GM15510 (cell line): ENCODE results near the gene NAT8L.

ENCODE experiments used
- POLR2A ChIP-seq: IDR thresholded peaks from 3 replicates; pipeline ENCODE4 v1.6.1; 2011; ENCODE audit warnings: borderline replicate concordance; ENCODE audit not compliant: insufficient read length; ENCODE audit errors: extremely low read depth

NAT8L gene

DNA sequence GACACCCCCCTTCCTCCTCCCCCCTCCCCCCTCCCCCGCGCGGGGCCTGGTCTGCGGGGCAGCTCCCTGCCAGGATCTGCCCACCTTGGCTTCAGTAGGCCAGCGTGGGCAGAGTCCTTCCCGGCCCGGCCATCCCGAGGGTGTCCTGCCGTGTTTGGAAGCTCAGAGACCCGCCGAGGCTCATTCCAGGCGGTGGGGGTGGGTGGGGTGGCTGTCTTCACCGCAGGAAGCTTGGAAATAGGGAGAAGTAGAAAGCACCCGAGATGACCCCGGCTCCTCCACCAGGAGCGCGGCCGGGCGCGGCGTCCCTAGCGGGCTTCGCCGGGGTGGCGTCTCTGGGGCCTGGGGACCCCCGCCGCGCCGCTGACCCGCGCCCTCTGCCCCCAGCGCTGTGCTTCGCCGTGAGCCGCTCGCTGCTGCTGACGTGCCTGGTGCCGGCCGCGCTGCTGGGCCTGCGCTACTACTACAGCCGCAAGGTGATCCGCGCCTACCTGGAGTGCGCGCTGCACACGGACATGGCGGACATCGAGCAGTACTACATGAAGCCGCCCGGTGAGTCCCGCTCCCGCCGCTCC lies 1.6 kb downstream of the NAT8L start:
- no peak for TF ChIP-seq POLR2A

- no peak for TF ChIP-seq POLR2A
Observed at GRCh38 chr4:2061186-2062131, 2.3 kb downstream of the NAT8L start.

DNA sequence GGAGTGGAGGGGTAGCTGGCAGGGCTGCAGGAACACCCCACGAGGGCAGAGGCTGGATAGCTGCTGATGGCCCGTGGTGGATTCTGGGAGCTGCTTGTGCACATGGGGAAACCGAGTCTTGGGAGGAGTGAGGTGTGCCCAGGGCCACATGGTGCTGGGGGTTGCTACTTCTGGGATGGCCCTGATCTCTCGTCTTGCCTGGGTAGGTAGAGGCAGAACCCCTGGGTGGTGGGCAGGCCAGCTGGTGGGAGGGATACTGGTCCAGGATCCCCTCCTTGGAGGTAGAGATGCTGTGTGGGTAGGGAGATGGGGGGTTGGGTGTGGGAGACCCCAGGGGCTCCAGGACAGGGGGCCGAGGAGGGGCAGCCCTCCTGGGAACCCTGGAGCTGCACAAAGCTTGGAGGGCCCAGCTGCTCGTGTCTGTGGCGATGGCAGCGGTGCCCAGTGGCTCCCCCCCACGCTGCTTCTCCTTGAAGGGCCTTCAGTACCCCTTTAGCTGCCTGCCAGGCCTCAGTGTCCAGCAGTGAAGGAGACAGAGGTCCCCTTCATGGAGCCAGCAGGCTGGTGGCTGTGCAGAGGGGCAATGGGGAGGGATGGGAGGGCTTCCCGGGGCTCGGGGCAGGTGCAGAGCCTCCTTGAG lies 3.2 kb downstream of the NAT8L start:
- no peak for TF ChIP-seq POLR2A

- no peak for TF ChIP-seq POLR2A
Observed at GRCh38 chr4:2062808-2063524, 3.8 kb downstream of the NAT8L start.

DNA sequence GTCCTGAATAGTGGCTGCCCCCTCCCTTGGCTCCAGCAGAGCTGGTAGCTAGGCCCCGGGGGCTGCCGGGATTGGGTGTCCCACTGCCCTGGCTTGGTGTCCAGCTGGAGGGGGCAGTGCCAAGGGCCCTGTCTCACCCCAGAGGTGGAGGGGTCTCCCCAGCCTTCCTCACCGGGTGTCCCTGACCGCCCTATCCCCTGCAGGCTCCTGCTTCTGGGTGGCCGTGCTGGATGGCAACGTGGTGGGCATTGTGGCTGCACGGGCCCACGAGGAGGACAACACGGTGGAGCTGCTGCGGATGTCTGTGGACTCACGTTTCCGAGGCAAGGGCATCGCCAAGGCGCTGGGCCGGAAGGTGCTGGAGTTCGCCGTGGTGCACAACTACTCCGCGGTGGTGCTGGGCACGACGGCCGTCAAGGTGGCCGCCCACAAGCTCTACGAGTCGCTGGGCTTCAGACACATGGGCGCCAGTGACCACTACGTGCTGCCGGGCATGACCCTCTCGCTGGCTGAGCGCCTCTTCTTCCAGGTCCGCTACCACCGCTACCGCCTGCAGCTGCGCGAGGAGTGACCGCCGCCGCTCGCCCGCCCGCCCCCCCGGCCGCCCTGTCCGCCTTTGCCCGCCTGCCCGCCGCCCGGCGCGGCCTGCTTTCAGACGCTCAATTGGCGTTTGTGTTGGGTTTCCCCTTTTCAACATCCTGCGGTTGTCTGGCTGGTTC lies 4.6 kb downstream of the NAT8L start:
- no peak for TF ChIP-seq POLR2A

GRCh38 chr4:2064276-2064991 lies 5.3 kb downstream of the NAT8L start:
- no peak for TF ChIP-seq POLR2A

DNA sequence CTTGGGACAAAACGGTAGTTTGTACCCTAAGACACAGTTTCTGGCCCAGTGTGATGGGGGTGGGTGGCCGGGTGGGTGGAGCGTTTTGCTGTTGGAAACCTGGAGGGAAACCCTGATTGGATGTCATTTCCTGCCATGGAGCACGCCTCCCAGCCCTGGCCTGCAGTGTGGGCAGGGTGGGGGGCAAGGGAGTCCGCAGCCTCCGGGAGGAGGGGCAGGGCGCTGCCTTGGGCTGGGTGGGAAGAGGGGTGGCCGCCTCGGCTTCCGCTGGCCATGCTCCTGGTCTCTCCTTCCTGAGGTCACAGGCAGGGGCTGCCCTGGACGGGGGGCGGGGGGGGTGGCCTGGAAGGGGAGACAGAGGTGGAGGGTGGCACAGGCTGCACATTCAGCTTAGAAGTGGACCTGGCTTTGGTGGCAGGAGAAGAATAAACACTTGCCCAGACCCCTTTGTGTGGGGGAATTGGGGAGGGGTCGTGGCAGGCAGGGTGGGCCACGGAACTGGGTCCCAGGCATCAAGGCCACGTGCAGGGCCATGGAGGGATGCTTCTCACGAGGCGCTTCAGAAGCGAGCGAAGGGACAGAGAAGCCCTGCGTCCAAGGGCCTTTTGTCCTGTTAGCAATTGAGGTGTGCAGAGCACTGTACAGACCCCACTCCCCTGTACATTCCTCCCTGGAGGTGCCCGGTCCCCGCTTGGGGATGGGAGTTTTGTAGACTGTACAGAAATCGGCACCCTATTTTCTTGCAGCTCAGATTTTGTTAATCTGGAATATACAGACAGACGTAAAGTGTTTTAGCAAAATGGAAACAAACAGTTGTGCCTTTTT lies 6.2 kb downstream of the NAT8L start:
- no peak for TF ChIP-seq POLR2A

- TF ChIP-seq POLR2A = no peak
Observed at GRCh38 chr4:2066011-2066551, 7.0 kb downstream of the NAT8L start.

DNA sequence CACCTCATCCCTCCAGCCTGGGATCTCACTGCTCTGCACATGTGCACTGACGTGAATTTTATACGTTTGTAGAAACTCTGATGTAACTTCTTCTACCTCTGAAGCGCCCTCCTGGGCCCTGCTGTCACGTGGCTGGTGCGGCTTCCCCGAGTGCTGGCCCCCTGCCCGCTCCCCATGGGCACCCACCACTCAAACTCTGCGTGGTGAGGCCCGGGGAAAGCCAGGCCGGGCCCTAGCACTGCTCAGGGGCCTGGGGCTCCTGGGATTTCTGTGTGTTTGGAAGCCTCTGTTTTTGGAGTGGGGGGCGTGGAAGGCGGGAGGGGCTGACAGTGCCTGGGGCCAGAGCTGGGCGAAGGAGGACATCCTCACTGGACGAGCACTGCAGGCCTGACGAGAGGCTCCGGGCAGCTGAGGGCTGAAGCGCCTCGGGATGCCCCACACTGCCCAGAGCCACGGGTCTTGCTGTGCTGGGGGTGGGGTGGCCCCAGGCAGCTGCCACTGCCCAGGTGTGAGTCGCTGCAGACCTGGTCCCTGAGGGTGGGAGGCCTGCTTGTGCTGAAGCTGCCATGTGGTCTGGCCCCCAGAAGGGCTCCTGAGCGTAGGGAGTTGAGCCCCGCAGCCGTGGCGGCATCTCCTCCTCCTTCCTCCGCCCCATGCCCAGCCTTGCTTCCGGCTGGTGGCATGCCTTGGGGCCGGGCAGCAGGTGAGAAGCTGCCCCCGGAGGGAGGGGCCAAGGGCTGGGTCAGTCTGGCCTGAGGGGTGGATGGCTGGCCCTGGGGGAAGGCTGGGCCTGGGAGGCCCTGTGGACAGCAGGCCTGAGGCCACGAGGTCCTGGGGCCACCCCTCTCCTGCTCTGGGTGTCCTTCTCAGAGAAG lies 7.7 kb downstream of the NAT8L start:
- no peak for TF ChIP-seq POLR2A

GRCh38 chr4:2067446-2068197 lies 8.5 kb downstream of the NAT8L start:
- TF ChIP-seq POLR2A = no peak

- no peak for TF ChIP-seq POLR2A
Observed at GRCh38 chr4:2068198-2068470, 9.0 kb downstream of the NAT8L start.

GRCh38 chr4:2068566-2068965 lies 9.4 kb downstream of the NAT8L start:
- no peak for TF ChIP-seq POLR2A
